ENCODE results near the gene AP1G1. TPM values are rescaled to one million over a fixed set of nuclear protein-coding genes. Genes with fewer than 3 reads are reported as not detected.

Gene AP1G1
- total and polyA plus RNA-seq, 3 experiments from 2014 or later = 10.9 to 83.3 (median 80.4) TPM

GRCh38 chr16:71709229-71709781 lies 99.3 kb downstream of the AP1G1 start:
- CTCF ChIA-PET = no interaction called here
- Histone ChIP-seq H3K27ac (ENCODE audit: low read depth, low read length) (no peak overlapping the region), H3K36me3 (ENCODE audit: insufficient read depth, low read length) (no peaks in the 10 kb centered on the region), H3K9me3 (ENCODE audit: low read length) (no peaks in the 10 kb centered on the region), H3K4me1 (ENCODE audit: insufficient read depth, low read length) (no peaks in the 10 kb centered on the region), H3K27me3 (ENCODE audit: insufficient read depth, low read length, poor library complexity, severe bottlenecking) (no peaks in the 10 kb centered on the region), H3K4me3 (ENCODE audit: low read length) (no peak overlapping the region)
- H3K36me3 Mint-ChIP-seq = peaks cover 0 to 16% (median 4%) of the 10 kb centered on the region in 3 donors
- H3K27ac Mint-ChIP-seq = no peak overlapping the region
- peaks cover 0 to 10% (median 4%) of the 10 kb centered on the region in 3 donors for H3K4me1 Mint-ChIP-seq
- no peaks in the 10 kb centered on the region for H3K27me3 Mint-ChIP-seq
- no peak overlapping the region for H3K4me3 Mint-ChIP-seq
- POLR2A ChIA-PET = no interaction called here
- H3K9me3 Mint-ChIP-seq = no peaks in the 10 kb centered on the region
- DNase-seq = no peak

- Mint-ChIP-seq H3K4me1 (peaks cover 0 to 10% (median 4%) of the 10 kb centered on the region in 3 donors), H3K4me3 (no peak overlapping the region), H3K27ac (no peak overlapping the region), H3K36me3 (peaks cover 0 to 15% (median 4%) of the 10 kb centered on the region in 3 donors), H3K27me3 (no peaks in the 10 kb centered on the region), H3K9me3 (no peaks in the 10 kb centered on the region)
- Histone ChIP-seq H3K27ac (ENCODE audit: low read depth, low read length) (no peak overlapping the region), H3K9me3 (ENCODE audit: low read length) (no peaks in the 10 kb centered on the region), H3K36me3 (ENCODE audit: insufficient read depth, low read length) (no peaks in the 10 kb centered on the region), H3K27me3 (ENCODE audit: insufficient read depth, low read length, poor library complexity, severe bottlenecking) (no peaks in the 10 kb centered on the region), H3K4me1 (ENCODE audit: insufficient read depth, low read length) (no peaks in the 10 kb centered on the region), H3K4me3 (ENCODE audit: low read length) (no peak overlapping the region)
- no peak for DNase-seq
- ChIA-PET POLR2A (no interaction called here), CTCF (interaction anchor here (0.8 kb wide), 1 partner anchor 10 kb away, joined by 3 read pairs; no protein-coding TSS in a partner anchor)
These were observed 99.9 kb downstream of the AP1G1 start for GRCh38 chr16:71708696-71709095.

GRCh38 chr16:71707199-71707598 lies 101.4 kb downstream of the AP1G1 start:
- peaks cover 0 to 10% (median 4%) of the 10 kb centered on the region in 3 donors for H3K4me1 Mint-ChIP-seq
- CTCF ChIA-PET = no interaction called here
- H3K4me3 Mint-ChIP-seq = no peak overlapping the region
- Histone ChIP-seq H3K27ac (ENCODE audit: low read depth, low read length) (no peak overlapping the region), H3K4me3 (ENCODE audit: low read length) (no peak overlapping the region), H3K27me3 (ENCODE audit: insufficient read depth, low read length, poor library complexity, severe bottlenecking) (no peaks in the 10 kb centered on the region), H3K9me3 (ENCODE audit: low read length) (no peaks in the 10 kb centered on the region), H3K36me3 (ENCODE audit: insufficient read depth, low read length) (no peaks in the 10 kb centered on the region), H3K4me1 (ENCODE audit: insufficient read depth, low read length) (no peaks in the 10 kb centered on the region)
- no peak for DNase-seq
- H3K9me3 Mint-ChIP-seq = no peaks in the 10 kb centered on the region
- no peaks in the 10 kb centered on the region for H3K27me3 Mint-ChIP-seq
- H3K27ac Mint-ChIP-seq = no peak overlapping the region
- peaks cover 0 to 17% (median 4%) of the 10 kb centered on the region in 3 donors for H3K36me3 Mint-ChIP-seq
- POLR2A ChIA-PET = no interaction called here

- Mint-ChIP-seq H3K27ac (peak overlapping the region in 1 of 8 donors; percentile 74), H3K4me1 (no peaks in the 10 kb centered on the region), H3K9me3 (no peaks in the 10 kb centered on the region), H3K27me3 (no peaks in the 10 kb centered on the region), H3K4me3 (no peak overlapping the region), H3K36me3 (peaks cover 0 to 20% (median 4%) of the 10 kb centered on the region in 3 donors)
- no peaks in the 10 kb centered on the region for H3K4me1 ChIP-seq (ENCODE audit: insufficient read depth, low read length)
- H3K27me3 ChIP-seq (ENCODE audit: insufficient read depth, low read length, poor library complexity, severe bottlenecking) = no peaks in the 10 kb centered on the region
- no peak for DNase-seq
- no peaks in the 10 kb centered on the region for H3K36me3 ChIP-seq (ENCODE audit: insufficient read depth, low read length)
- ChIA-PET CTCF (no interaction called here), POLR2A (no interaction called here)
- H3K9me3 ChIP-seq (ENCODE audit: low read length) = no peaks in the 10 kb centered on the region
- no peak overlapping the region for H3K27ac ChIP-seq (ENCODE audit: low read depth, low read length)
- no peak overlapping the region for H3K4me3 ChIP-seq (ENCODE audit: low read length)
These were observed 102.6 kb downstream of the AP1G1 start for GRCh38 chr16:71706046-71706445.

- H3K27ac ChIP-seq (ENCODE audit: low read depth, low read length) = no peak overlapping the region
- Mint-ChIP-seq H3K4me3 (no peak overlapping the region), H3K27ac (no peak overlapping the region), H3K36me3 (peaks cover 0 to 38% (median 6%) of the 10 kb centered on the region in 3 donors), H3K4me1 (no peaks in the 10 kb centered on the region), H3K9me3 (no peaks in the 10 kb centered on the region), H3K27me3 (no peaks in the 10 kb centered on the region)
- ChIA-PET POLR2A (no interaction called here), CTCF (no interaction called here)
- no peaks in the 10 kb centered on the region for H3K4me1 ChIP-seq (ENCODE audit: insufficient read depth, low read length)
- H3K27me3 ChIP-seq (ENCODE audit: insufficient read depth, low read length, poor library complexity, severe bottlenecking) = no peaks in the 10 kb centered on the region
- DNase-seq = no peak
- no peaks in the 10 kb centered on the region for H3K36me3 ChIP-seq (ENCODE audit: insufficient read depth, low read length)
- no peaks in the 10 kb centered on the region for H3K9me3 ChIP-seq (ENCODE audit: low read length)
- H3K4me3 ChIP-seq (ENCODE audit: low read length) = no peak overlapping the region
These were observed 105.3 kb downstream of the AP1G1 start for GRCh38 chr16:71703333-71703732.

- peaks cover 0 to 7% (median 2%) of the 10 kb centered on the region in 3 donors for H3K4me1 Mint-ChIP-seq
- Histone ChIP-seq H3K27me3 (ENCODE audit: insufficient read depth, low read length, poor library complexity, severe bottlenecking) (no peaks in the 10 kb centered on the region), H3K4me1 (ENCODE audit: insufficient read depth, low read length) (no peaks in the 10 kb centered on the region), H3K4me3 (ENCODE audit: low read length) (no peak overlapping the region), H3K36me3 (ENCODE audit: insufficient read depth, low read length) (no peaks in the 10 kb centered on the region), H3K27ac (ENCODE audit: low read depth, low read length) (no peak overlapping the region), H3K9me3 (ENCODE audit: low read length) (no peaks in the 10 kb centered on the region)
- H3K4me3 Mint-ChIP-seq = no peak overlapping the region
- no peaks in the 10 kb centered on the region for H3K27me3 Mint-ChIP-seq
- H3K9me3 Mint-ChIP-seq = no peaks in the 10 kb centered on the region
- peaks cover 0 to 44% (median 4%) of the 10 kb centered on the region in 3 donors for H3K36me3 Mint-ChIP-seq
- no peak overlapping the region for H3K27ac Mint-ChIP-seq
- DNase-seq = no peak
- POLR2A ChIA-PET = no interaction called here
- CTCF ChIA-PET = no interaction called here
These were observed 107.8 kb downstream of the AP1G1 start for GRCh38 chr16:71700831-71701230.

GRCh38 chr16:71698491-71698890 lies 110.1 kb downstream of the AP1G1 start:
- Histone ChIP-seq H3K9me3 (ENCODE audit: low read length) (no peaks in the 10 kb centered on the region), H3K27me3 (ENCODE audit: insufficient read depth, low read length, poor library complexity, severe bottlenecking) (no peaks in the 10 kb centered on the region), H3K4me1 (ENCODE audit: insufficient read depth, low read length) (no peaks in the 10 kb centered on the region), H3K36me3 (ENCODE audit: insufficient read depth, low read length) (no peaks in the 10 kb centered on the region), H3K27ac (ENCODE audit: low read depth, low read length) (no peak overlapping the region), H3K4me3 (ENCODE audit: low read length) (no peak overlapping the region)
- Mint-ChIP-seq H3K27ac (no peak overlapping the region), H3K4me3 (no peak overlapping the region), H3K27me3 (no peaks in the 10 kb centered on the region), H3K9me3 (no peaks in the 10 kb centered on the region), H3K36me3 (peaks cover 0 to 43% (median 5%) of the 10 kb centered on the region in 3 donors), H3K4me1 (peaks cover 0 to 7% (median 2%) of the 10 kb centered on the region in 3 donors)
- DNase-seq = no peak
- CTCF ChIA-PET = interaction anchor here (0.9 to 1.4 kb wide), 3 partner anchors 10 to 25 kb away, joined by 3 to 4 read pairs (median 3); no protein-coding TSS in a partner anchor
- POLR2A ChIA-PET = no interaction called here

GRCh38 chr16:71693164-71693563 lies 115.5 kb downstream of the AP1G1 start:
- H3K27ac ChIP-seq (ENCODE audit: low read depth, low read length) = no peak overlapping the region
- H3K27me3 Mint-ChIP-seq = no peaks in the 10 kb centered on the region
- no peaks in the 10 kb centered on the region for H3K9me3 Mint-ChIP-seq
- no peak overlapping the region for H3K4me3 Mint-ChIP-seq
- H3K36me3 ChIP-seq (ENCODE audit: insufficient read depth, low read length) = no peaks in the 10 kb centered on the region
- ChIA-PET POLR2A (no interaction called here), CTCF (no interaction called here)
- no peaks in the 10 kb centered on the region for H3K27me3 ChIP-seq (ENCODE audit: insufficient read depth, low read length, poor library complexity, severe bottlenecking)
- H3K36me3 Mint-ChIP-seq = peaks cover 4 to 37% (median 7%) of the 10 kb centered on the region in 3 donors
- H3K27ac Mint-ChIP-seq = peak overlapping the region in 1 of 8 donors; percentile 9
- H3K4me3 ChIP-seq (ENCODE audit: low read length) = no peak overlapping the region
- H3K4me1 Mint-ChIP-seq = peaks cover 0 to 7% (median 2%) of the 10 kb centered on the region in 3 donors
- H3K4me1 ChIP-seq (ENCODE audit: insufficient read depth, low read length) = no peaks in the 10 kb centered on the region
- DNase-seq = no peak
- no peaks in the 10 kb centered on the region for H3K9me3 ChIP-seq (ENCODE audit: low read length)

All from CD8-positive, alpha-beta memory T cell (primary cell).